NCI-H2196 treated with DMSO at 0.1 percent for 48 hours (cell line): ENCODE measurements around the gene PCTP.

Experiments
- DNase-seq: peaks from one replicate; lab custom pipeline; 2025; ENCODE audit not compliant: unreplicated experiment; lab: John Stamatoyannopoulos, UW

The PCTP gene

DNA sequence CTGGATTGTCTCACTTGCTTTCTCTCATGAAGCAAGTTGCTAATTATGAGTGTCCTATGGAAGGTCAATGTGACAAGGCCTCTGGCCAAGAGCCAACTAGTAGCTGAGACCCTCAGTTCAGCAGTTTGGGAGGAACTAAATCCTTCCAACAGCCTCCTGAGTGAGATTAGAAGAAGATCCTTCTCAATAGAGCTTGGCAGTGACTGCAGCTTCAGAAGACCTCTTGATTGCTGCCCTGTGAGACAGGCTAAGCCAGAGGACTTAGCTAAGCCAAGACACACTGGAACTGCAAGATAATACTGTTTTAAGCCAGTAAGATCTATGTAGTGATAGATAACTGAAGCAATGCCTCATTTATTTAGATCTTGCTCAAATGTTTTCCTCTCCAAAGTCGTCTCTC, 34.3 kb downstream of the PCTP start:
- no peak for DNase-seq

DNA sequence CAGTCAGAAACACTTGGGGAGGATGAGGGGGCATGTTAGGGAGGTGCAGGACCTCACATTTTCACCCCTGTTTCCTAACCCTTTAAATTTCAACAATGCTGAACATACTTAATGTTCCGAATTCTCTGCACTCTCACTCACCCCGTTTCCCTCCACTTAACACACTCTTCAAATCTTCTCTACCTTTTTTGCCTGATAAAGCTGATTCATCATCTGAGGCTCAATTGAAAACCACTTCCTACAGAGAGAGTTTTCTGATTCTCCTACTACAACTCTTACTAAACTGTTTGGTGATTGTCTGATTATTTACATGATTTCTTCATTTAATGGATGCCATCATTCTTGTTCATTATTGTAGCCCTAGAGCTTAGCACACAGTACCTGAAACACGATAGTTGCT, 42.4 kb downstream of the PCTP start:
- no peak for DNase-seq

DNA sequence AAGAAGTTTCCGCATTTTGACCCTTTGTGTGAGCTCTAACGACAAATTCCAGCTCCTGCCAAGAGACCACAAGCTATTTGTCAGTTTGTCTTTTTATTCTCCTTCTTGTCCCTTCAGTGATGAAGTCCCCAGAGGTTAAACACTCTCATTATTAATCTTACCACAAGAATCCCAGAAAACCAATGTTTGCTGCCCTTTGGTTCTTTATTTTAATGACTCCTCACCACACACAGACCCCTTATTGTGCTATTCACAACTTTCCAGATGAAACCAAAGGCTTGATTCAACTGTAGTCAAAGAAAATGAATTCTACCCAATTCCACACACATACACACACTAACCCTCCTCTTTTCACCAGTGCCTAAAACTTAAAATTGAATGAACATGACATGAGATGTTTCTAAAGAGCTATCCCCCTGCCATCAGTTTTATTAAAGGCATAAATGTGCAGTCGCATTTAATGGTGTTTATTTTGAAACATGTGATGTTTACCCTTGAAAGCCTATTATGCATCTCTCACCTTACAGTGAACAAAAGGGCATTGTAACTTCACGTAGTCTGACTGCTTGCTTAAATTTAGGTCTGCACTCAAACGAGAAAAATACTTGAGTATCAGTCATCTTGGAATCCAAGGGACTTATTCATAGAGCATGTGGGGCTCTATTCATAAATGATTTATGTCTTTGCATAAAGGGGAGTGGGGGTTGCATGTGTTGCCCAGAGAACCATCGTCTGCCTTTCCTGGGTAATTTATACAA, 44.1 kb downstream of the PCTP start:
- no peak for DNase-seq

DNA sequence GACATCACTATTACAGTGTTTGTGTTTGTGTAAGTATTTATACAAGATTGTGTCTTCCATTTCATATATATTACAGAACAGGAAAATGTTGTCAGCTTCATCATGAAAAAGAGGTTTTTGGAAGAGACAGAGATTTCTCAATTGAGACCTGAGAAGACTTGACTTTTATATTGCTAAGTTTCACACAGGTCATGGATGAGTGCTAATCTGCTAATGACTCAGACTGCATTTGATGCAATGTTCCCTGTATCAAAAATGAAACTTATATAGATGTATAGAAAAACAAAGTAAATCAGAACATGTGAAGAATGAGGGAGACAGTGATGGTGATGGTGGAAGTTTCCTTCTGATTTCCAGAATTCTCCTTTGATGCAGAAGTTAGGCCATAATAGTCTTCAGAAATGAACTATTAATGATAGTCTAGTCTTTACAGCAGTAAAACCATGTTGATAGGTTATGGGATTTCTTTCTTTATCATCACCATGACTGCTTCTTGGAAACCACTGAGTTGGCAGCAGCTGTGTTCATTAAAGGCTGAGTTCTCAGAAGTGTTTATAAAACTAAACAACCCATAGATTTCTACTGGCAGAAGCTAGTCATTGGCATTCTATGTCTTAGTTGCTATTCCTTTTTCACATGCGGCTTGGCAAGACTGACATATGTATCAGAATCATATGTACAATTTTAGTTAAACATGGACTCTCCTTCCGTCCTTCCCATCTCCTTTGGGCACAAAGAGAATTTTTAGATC, 56.1 kb downstream of the PCTP start:
- no peak for DNase-seq

DNA sequence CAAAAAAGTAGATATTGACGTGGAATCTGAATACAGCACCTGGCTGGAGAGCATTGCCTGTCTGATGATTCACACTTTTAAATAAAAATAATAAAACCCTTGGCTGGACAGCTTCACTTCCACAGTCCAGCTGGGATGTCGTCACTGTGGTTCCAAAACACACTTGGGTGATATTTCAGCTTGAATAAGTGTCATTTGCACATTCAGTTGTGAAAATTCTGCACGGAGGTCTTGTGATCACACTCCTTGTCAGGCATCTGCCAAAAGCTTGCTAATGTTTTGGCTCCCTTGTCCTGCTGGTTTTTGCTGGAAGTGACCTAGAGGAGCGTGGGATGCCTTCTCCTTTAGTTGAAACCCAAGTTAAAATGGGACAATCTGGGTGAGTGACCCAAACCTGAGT, 60.7 kb downstream of the PCTP start:
- no peak for DNase-seq

DNA sequence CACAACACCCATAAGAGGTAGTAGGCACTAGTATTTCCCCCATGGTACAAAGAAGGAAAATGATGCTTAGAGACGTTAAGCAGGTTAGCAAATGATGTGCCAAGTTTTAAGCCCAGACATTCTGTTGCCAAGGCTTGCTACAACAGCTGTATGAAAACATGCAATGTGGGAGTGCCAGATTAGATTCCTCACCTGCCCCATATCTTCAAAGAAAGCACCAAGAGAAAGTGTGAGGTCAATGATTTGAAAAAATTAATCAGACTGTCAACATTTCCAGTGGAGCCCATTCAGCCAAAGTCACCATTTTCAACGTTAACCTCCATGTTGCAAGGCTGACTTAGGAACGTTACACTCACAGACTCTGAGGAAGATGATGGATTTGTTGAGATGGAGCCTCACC, 61.5 kb downstream of the PCTP start:
- DNase-seq: no peak

DNA sequence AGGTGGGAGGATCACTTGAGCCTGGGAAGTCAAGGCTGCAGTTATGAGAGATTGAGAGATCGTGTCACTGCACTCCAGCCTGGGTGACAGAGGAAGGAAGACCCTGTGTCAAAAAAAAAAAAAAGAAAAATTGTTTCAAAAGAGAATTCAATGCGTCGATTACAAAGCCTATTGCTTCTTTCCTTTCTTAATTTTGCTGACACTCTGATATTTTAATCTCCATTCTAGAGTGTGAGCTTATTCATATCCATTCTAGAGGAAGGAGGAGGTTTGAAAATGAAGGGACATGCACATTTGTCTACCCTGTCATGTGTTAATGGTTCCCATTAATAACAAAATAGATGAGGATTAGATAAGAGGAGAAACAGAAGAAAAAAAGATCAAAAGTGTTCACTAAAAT, 63.1 kb downstream of the PCTP start:
- no peak for DNase-seq

DNA sequence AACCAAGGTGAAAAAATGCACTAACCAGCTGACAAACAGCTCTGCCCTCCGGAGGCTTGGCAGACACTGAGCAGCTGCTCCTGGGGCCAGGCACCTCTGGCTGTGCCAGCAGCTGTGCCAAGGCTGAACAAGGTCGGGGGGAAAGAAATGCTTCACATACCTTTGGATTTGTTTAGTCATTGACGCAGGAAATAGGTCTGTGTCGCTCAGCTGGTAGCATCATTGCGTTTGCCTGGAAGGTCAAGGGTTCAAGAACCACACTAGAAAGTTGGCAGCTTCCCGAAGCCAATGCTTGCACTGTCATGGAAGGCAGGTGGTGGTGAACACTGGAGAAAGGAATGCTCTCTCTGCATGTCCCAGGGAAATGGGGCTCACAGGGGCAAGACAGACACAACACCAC, 63.5 kb downstream of the PCTP start:
- no peak for DNase-seq

DNA sequence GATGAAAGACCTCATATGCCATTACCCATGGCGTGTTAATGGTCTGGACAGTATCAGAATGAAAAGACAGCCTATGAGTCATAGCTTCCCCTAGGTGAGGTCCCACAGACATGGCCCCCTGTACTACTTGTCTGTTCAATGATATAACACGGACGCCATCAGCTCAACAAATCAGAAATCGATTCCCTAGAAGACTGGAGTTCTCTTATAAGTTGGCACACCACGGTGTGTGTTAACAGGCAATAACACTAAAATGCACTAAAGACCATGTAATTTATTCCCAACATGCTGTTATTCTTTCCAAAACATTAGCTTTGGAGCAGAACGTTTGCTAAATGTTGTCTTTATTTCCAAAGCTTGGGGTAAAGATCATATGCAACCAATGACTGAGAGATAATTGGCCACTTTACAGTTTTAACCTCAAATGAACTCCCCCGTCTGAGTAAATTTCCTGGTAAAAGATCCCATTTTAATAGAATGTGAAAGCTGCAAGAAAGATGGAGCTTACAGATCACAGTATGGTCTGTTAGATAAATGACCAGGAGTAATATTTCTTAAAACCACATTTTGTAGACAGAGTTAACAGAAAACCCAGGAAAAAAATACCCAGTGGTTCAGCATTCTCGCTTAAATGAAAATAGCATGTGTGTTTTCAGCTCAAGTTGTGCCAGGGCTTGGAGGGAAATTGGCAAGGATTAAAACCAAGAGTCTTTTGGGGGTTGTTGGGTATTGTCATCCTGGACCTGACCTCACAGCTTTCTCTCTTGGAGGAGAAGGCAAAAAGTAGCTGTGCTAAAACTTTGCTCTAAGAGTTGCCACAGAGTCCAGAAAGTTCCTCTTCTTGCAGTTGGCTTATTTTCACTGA, 65.9 kb downstream of the PCTP start:
- no peak for DNase-seq

DNA sequence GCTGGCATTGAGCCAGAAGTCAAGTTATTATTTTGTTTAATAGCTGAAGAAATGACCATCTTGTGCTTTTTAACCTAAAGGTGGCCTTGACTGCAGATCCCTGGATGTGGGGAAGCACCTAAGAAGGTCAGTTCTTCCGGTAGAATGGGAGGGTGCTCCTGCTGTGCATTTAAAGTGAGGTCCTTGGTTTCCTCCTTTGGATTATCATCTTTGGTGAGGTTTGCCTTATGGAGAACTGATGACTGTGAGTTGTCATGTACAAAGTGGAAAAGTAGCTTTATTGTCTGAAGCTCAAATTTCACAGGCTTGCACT, 66.5 kb downstream of the PCTP start:
- no peak for DNase-seq

DNA sequence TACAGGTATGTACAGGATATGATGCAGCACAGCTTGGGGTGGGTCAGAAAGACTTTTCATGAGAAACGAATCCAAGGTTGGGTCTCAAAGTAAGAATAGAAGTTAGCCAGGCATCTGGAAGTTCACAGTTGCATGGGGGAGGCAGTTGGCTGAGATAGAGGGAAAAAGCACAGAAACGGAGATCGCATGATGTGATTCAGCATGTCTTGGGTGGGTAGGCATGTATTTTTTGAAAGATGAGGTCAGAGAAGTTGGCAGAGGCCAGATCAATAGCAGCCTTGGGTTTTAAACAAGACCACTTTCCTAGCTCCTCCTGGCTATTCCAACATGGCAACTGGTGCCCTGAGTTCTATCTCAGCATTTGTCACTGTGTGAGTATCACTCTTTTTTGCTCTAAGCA, 67.2 kb downstream of the PCTP start:
- no peak for DNase-seq

DNA sequence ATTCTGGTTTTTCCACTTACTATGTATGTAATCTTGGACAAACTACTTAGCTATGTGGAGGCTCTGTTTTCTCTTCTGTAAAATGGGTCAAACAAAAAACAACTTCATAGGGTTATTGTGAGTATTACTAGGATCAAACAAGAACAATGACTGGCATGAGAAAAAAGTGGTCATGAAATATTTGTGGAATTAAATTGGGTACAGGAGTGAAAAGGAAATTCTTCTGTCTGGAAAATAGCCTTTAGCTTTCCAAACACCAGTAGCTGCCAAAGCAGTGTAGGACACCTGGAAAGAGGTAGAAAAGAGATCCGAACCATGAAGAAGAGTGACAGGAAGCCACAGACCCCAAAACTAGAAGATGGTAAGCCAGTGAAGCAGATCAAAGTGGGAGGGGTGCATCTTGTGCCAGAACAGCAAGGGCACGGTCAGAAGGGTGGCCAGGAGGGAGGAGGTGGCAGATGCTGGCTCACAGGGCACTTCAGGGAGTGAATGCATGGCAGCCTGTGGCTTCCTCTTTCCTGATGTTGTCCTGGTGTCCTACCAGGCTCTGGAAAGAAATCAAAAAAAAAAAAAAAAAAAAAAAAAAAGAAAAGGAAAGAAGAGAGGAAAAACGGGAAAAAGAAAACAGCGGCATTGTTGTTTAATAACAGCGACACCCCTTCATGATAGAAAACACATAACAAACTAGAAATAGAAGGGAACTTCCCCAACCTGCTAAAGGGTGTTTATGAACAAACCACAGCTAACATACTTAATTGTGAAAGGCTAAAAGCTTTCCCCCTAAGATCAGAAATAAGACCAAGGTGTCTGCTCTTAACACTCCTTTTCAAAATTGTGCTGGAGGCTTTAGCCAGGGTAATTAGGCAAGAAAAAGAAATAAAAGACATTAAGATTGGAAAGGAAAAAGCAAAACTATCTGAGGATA, 67.9 kb downstream of the PCTP start:
- no peak for DNase-seq

DNA sequence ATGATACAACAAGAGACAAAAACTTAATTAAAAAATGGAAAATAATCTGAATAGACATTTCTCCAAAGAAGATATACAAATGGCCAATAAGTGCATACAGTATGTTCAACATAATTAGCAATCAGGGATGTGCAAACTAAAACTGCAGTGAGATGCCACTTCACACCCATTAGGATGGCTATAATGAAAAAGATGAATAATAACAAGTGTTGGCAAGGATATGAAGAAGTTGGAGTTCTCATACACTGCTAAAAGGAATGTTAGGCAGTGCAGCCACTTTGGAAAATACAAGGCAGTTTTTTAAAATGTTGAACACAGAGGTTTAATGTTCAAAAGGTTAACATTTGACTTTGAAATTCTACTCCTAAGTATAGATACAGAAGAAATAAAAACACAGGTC, 69.8 kb downstream of the PCTP start:
- no peak for DNase-seq

DNA sequence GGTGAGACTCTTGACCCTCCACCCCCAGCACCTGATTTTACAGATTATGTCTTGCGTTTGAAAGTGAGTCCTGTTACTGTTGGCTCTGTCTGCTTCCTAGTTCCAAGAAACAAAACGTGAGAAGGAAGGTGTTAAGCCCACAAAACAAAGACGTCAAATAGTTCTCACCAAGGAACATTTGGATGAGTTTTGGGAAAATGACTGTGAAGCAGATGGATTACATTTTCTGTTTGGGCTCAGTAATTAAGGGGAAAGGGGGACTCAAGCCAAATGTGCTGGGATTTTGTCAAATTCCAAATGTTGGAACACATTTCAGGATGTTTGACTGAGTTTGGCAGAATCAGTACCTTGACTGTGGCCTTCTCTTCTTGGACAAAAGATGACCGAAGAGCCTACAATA, 71.2 kb downstream of the PCTP start:
- no peak for DNase-seq

DNA sequence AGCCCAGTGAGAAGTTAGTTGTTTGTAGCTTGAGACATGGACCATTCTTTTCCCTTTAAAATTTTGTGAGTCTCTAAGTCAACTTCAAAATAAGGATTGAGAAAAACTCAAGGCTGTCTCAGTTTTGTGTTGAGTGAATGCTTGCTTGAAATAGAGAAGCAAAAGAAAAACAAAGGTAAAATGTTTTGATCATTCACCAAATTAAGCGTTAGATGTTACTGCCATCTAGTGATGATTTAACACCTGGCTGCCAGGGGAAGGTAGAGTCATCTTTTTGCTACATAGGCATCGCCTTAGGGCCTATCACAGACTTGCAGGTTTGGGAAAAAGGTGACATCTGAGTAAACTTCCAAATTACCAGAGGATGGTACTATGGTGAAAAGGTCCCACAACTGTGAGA, 74.4 kb downstream of the PCTP start:
- DNase-seq: no peak
